ENCODE data around the gene MAN1C1.

DNA sequence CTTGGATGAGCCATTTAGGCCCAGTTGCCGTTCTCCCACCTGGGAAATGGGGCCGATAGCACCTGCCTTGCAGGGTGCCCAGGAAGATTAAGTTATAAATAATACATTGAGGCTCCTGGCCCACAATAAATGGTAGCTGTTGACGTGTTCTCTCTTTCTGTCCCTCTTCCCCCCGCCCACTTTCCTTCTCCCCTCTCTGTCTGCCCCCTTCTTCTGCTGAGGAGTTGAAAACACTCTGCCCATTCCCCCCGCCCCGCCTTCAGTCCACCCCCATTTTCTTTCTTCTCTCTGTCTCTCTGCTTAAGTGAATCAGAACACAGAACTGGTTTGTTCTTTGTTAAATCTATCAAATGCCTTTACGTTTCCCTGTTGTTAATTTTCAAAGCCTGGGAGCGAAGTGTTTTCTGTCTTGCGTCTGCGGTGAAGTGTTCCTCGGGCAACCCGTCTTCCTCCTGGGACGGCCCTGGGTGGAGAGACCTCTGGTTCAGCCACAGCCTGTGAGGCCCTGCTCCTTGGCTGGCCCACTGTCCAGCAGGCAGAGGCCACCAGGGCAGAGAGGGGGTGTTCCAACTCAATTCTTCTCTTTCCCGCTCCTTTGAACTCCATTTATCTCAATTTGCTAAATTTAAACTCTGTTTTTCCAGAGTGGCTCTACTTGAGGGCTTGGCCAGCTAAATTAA lies 154.1 kb downstream of the MAN1C1 start:
- TF ChIP-seq, protein P1, sequence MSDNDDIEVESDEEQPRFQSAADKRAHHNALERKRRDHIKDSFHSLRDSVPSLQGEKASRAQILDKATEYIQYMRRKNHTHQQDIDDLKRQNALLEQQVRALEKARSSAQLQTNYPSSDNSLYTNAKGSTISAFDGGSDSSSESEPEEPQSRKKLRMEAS (IDR thresholded peaks at IDR 0.05; ENCODE audit: low read depth), result no peak
- no peak for TF ChIP-seq RFX5 (IDR thresholded peaks at IDR 0.05; ENCODE audit: low read length)
- no peak for TF ChIP-seq EZH2phosphoT487 (IDR thresholded peaks at IDR 0.05; ENCODE audit: borderline replicate concordance, low read depth)
- TF ChIP-seq, protein P2, sequence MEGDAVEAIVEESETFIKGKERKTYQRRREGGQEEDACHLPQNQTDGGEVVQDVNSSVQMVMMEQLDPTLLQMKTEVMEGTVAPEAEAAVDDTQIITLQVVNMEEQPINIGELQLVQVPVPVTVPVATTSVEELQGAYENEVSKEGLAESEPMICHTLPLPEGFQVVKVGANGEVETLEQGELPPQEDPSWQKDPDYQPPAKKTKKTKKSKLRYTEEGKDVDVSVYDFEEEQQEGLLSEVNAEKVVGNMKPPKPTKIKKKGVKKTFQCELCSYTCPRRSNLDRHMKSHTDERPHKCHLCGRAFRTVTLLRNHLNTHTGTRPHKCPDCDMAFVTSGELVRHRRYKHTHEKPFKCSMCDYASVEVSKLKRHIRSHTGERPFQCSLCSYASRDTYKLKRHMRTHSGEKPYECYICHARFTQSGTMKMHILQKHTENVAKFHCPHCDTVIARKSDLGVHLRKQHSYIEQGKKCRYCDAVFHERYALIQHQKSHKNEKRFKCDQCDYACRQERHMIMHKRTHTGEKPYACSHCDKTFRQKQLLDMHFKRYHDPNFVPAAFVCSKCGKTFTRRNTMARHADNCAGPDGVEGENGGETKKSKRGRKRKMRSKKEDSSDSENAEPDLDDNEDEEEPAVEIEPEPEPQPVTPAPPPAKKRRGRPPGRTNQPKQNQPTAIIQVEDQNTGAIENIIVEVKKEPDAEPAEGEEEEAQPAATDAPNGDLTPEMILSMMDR (IDR thresholded peaks at IDR 0.05), result no peak
